OCI-LY1 (cell line): Measurements from ENCODE around the gene TMEM26.

Source experiments
- H2AFZ ChIP-seq: fragments of 200-600 bp; sonication (generic), shearing (Covaris generic); 2 replicates; pipeline ENCODE4 v1.6.0; 2014; ENCODE audit warnings: antibody characterized with exemption, mild to moderate bottlenecking, low read length
- H3F3A ChIP-seq: fragments of 200-600 bp; sonication (generic), shearing (Covaris generic); 2 replicates; pipeline ENCODE4 v1.6.0; 2014; ENCODE audit warnings: mild to moderate bottlenecking, antibody characterized with exemption, low read length, moderate library complexity; ENCODE audit not compliant: insufficient read depth
- H3K27ac ChIP-seq: fragments of 200-600 bp; sonication (generic); 2 replicates; pipeline ENCODE4 v1.5.1; 2014; ENCODE audit warnings: low read length, mixed run types, mild to moderate bottlenecking, low read depth; ENCODE audit not compliant: poor library complexity, severe bottlenecking
- H3K27me3 ChIP-seq: fragments of 200-600 bp; sonication (generic); 2 replicates; pipeline ENCODE4 v1.6.0; 2014; ENCODE audit warnings: antibody characterized with exemption, mild to moderate bottlenecking, low read length, moderate library complexity; ENCODE audit not compliant: insufficient read depth
- H3K36me3 ChIP-seq: fragments of 200-600 bp; sonication (generic); 2 replicates; pipeline ENCODE4 v1.6.1; 2014; ENCODE audit warnings: mild to moderate bottlenecking, antibody characterized with exemption, low read length, moderate library complexity, mixed read lengths; ENCODE audit not compliant: insufficient read depth
- H3K4me1 ChIP-seq: fragments of 200-600 bp; sonication (generic); 2 replicates; pipeline ENCODE4 v1.5.1; 2014; ENCODE audit warnings: mild to moderate bottlenecking, low read length, moderate library complexity; ENCODE audit not compliant: insufficient read depth, severe bottlenecking
- H3K4me2 ChIP-seq: fragments of 200-600 bp; sonication (generic), shearing (Covaris generic); 2 replicates; pipeline ENCODE4 v1.6.1; 2014; ENCODE audit warnings: low read length
- H3K4me3 ChIP-seq: fragments of 200-600 bp; sonication (generic); 2 replicates; pipeline ENCODE4 v1.5.1; 2014; ENCODE audit warnings: low read length, low read depth, mild to moderate bottlenecking, mixed read lengths; ENCODE audit not compliant: poor library complexity, severe bottlenecking
- H3K79me2 ChIP-seq: fragments of 200-600 bp; shearing (Covaris generic); 2 replicates; pipeline ENCODE4 v1.6.1; 2016; ENCODE audit warnings: mixed run types, low read length, mixed read lengths; ENCODE audit not compliant: insufficient read depth
- H3K9ac ChIP-seq: fragments of 200-600 bp; sonication (generic), shearing (Covaris generic); 2 replicates; pipeline ENCODE4 v1.6.1; 2014; ENCODE audit warnings: mild to moderate bottlenecking, low read length, mixed read lengths
- H3K9me2 ChIP-seq: fragments of 200-600 bp; sonication (generic), shearing (Covaris generic); 2 replicates; pipeline ENCODE4 v1.6.1; 2014; ENCODE audit warnings: low read depth, mild to moderate bottlenecking, low read length, mixed read lengths
- H3K9me3 ChIP-seq: fragments of 200-600 bp; shearing (Covaris generic); 2 replicates; pipeline ENCODE4 v1.6.1; 2014; ENCODE audit warnings: low read length, mixed read lengths
- H4K20me1 ChIP-seq: fragments of 200-600 bp; sonication (generic), shearing (Covaris generic); 2 replicates; pipeline ENCODE4 v1.6.0; 2016; ENCODE audit warnings: mild to moderate bottlenecking, low read length; ENCODE audit not compliant: insufficient read depth
- EZH2 ChIP-seq: fragments of 200-600 bp; sonication (generic), shearing (Covaris generic); IDR thresholded peaks from 2 replicates; pipeline ENCODE4 v1.8.0; 2017; ENCODE audit warnings: borderline replicate concordance, mixed run types, mild to moderate bottlenecking, antibody characterized with exemption, low read length, moderate library complexity, mixed read lengths
- TF ChIP-seq, protein P1 (sequence below): fragments of 200-600 bp; sonication (generic), shearing (Covaris generic); IDR thresholded peaks from 2 replicates; pipeline ENCODE4 v1.5.1; 2017; ENCODE audit warnings: mild to moderate bottlenecking, antibody characterized with exemption, low read length, moderate library complexity, mixed read lengths

TMEM26 gene

GRCh38 chr10:61452151-61452651 lies 980 bp downstream of the TMEM26 start:
- Histone ChIP-seq H3K9ac (no peak overlapping the region), H3K4me2 (no peak overlapping the region), H3K9me3 (no peaks in the 10 kb centered on the region), H3K27ac (no peak overlapping the region), H3K9me2 (no peaks in the 10 kb centered on the region), H3F3A (no peaks in the 10 kb centered on the region), H2AFZ (no peak overlapping the region), H4K20me1 (no peaks in the 10 kb centered on the region), H3K4me1 (no peaks in the 10 kb centered on the region), H3K27me3 (no peaks in the 10 kb centered on the region), H3K4me3 (no peak overlapping the region), H3K79me2 (no peaks in the 10 kb centered on the region), H3K36me3 (no peaks in the 10 kb centered on the region)
- no peak for TF ChIP-seq EZH2
- TF ChIP-seq, protein P1, sequence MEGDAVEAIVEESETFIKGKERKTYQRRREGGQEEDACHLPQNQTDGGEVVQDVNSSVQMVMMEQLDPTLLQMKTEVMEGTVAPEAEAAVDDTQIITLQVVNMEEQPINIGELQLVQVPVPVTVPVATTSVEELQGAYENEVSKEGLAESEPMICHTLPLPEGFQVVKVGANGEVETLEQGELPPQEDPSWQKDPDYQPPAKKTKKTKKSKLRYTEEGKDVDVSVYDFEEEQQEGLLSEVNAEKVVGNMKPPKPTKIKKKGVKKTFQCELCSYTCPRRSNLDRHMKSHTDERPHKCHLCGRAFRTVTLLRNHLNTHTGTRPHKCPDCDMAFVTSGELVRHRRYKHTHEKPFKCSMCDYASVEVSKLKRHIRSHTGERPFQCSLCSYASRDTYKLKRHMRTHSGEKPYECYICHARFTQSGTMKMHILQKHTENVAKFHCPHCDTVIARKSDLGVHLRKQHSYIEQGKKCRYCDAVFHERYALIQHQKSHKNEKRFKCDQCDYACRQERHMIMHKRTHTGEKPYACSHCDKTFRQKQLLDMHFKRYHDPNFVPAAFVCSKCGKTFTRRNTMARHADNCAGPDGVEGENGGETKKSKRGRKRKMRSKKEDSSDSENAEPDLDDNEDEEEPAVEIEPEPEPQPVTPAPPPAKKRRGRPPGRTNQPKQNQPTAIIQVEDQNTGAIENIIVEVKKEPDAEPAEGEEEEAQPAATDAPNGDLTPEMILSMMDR, result no peak

GRCh38 chr10:61451357-61451756 lies 1.8 kb downstream of the TMEM26 start:
- Histone ChIP-seq H2AFZ (no peak overlapping the region), H3K9ac (no peak overlapping the region), H3K4me1 (no peaks in the 10 kb centered on the region), H3K4me2 (no peak overlapping the region), H3K27ac (no peak overlapping the region), H3K4me3 (no peak overlapping the region), H3K27me3 (no peaks in the 10 kb centered on the region), H4K20me1 (no peaks in the 10 kb centered on the region), H3K79me2 (no peaks in the 10 kb centered on the region), H3K9me3 (no peaks in the 10 kb centered on the region), H3K9me2 (no peaks in the 10 kb centered on the region), H3K36me3 (no peaks in the 10 kb centered on the region), H3F3A (no peaks in the 10 kb centered on the region)
- TF ChIP-seq EZH2, result no peak
- TF ChIP-seq, protein P1, result no peak

- H3K4me1 ChIP-seq, result no peaks in the 10 kb centered on the region
- H4K20me1 ChIP-seq, result no peaks in the 10 kb centered on the region
- no peaks in the 10 kb centered on the region for H3F3A ChIP-seq
- TF ChIP-seq EZH2, result no peak
- TF ChIP-seq, protein P1, result no peak
- no peak overlapping the region for H2AFZ ChIP-seq
- no peak overlapping the region for H3K9ac ChIP-seq
- H3K9me3 ChIP-seq, result no peaks in the 10 kb centered on the region
- H3K4me2 ChIP-seq, result no peak overlapping the region
- H3K27ac ChIP-seq, result no peak overlapping the region
- H3K9me2 ChIP-seq, result no peaks in the 10 kb centered on the region
- H3K27me3 ChIP-seq, result no peaks in the 10 kb centered on the region
- no peaks in the 10 kb centered on the region for H3K79me2 ChIP-seq
- no peak overlapping the region for H3K4me3 ChIP-seq
- no peaks in the 10 kb centered on the region for H3K36me3 ChIP-seq
Observed at GRCh38 chr10:61448841-61449600, 4.2 kb downstream of the TMEM26 start.
